Muscle layer of colon (tissue), 2 donors: ENCODE data around the gene PKNOX1.
"Not testable (repeated sequence)": the region's sequence is repeated elsewhere in the genome, so short reads cannot be mapped to it uniquely, and the experiment has no call there.

Source experiments
- H3K27ac ChIP-seq: one replicate; pipeline ENCODE4 v1.7.0; 2013; ENCODE audit warnings: low read depth, mild to moderate bottlenecking, low read length, moderate library complexity
- H3K27me3 ChIP-seq, 2 donors: one replicate each; pipeline ENCODE4 v1.7.0; 2013; ENCODE audit warnings: low read length in 2 of 2, mild to moderate bottlenecking in 2 of 2; ENCODE audit not compliant: insufficient read depth in 2 of 2, control insufficient read depth in 1 of 2
- H3K36me3 ChIP-seq: one replicate; pipeline ENCODE4 v1.7.0; 2013; ENCODE audit warnings: mild to moderate bottlenecking, low read length; ENCODE audit not compliant: insufficient read depth
- H3K4me1 ChIP-seq: one replicate; pipeline ENCODE4 v1.7.0; 2013; ENCODE audit warnings: mild to moderate bottlenecking, low read length; ENCODE audit not compliant: insufficient read depth
- H3K4me3 ChIP-seq, 2 donors: one replicate each; pipeline ENCODE4 v1.7.0; 2013; ENCODE audit warnings: low read length in 2 of 2, low read depth in 1 of 2, mild to moderate bottlenecking in 1 of 2, moderate library complexity in 1 of 2
- H3K9ac ChIP-seq: one replicate; pipeline ENCODE4 v1.7.0; 2013; ENCODE audit warnings: low read length
- H3K9me3 ChIP-seq: one replicate; pipeline ENCODE4 v1.7.0; 2013; ENCODE audit warnings: mild to moderate bottlenecking, low read length
- donor health status: abdominal sarcoma.
- donor health status: Adenocarcinoma of cecum.

Gene PKNOX1

GRCh38 chr21:42975886-42976608, 1.7 kb downstream of the PKNOX1 start:
- peaks cover 17% of the 10 kb centered on the region for H3K4me1 ChIP-seq
- H3K4me3 ChIP-seq, result peak overlapping the region; percentile 56 to 57
- peak overlapping the region; percentile 99 for H3K27ac ChIP-seq
- no peaks in the 10 kb centered on the region for H3K9me3 ChIP-seq
- peak overlapping the region; percentile 59 for H3K9ac ChIP-seq
- no peaks in the 10 kb centered on the region for H3K36me3 ChIP-seq
- H3K27me3 ChIP-seq, result no peaks in the 10 kb centered on the region

DNA sequence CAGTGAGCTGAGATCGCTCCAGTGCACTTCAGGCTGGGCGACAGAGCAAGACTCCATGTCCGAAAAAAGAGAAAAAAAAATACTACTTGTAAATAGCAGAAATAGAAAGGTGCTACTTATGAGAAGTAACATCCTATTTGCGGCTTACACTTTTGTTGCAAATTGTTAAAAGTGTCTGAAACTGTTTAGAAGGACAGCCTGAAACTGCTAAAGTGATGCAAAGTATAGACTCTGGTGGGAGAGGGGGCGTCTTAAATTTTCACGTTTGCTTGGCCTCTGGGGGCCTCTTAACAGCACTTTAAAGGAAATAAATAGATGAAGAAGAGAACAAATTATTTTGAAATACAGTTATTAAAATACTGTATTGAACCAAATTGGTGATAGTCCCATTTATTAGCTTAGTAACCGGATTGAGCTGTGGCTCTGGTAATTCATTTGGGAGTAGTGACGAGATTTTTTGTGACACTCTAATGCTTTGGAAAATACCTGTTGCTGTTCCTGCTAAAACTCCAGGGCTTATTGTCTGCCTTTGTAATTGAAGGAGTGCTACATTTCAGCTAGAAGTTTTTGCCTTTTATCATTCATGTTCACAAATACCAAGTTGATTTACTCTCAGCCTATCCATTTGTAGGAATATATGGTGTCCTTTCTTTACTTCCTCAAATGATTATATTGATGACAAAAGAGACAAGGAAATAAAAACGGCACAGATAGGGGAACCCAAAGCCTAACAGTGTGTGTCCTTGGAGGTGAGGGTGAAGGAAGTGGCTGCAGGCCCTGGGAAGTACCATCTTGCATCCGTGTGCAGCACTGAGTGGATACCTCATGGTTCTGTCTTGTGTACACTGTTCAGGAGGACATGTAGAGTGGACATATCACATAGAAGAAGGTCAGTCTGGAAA, 6.2 kb downstream of the PKNOX1 start:
- H3K27ac ChIP-seq, result no peak overlapping the region
- no peaks in the 10 kb centered on the region for H3K36me3 ChIP-seq
- no peaks in the 10 kb centered on the region for H3K9me3 ChIP-seq
- no peak overlapping the region for H3K9ac ChIP-seq
- H3K4me1 ChIP-seq, result peaks cover 10% of the 10 kb centered on the region
- H3K27me3 ChIP-seq, result no peaks in the 10 kb centered on the region
- no peak overlapping the region for H3K4me3 ChIP-seq

GRCh38 chr21:42981214-42981523, 6.8 kb downstream of the PKNOX1 start:
- no peak overlapping the region for H3K27ac ChIP-seq
- no peaks in the 10 kb centered on the region for H3K9me3 ChIP-seq
- no peak overlapping the region for H3K9ac ChIP-seq

DNA sequence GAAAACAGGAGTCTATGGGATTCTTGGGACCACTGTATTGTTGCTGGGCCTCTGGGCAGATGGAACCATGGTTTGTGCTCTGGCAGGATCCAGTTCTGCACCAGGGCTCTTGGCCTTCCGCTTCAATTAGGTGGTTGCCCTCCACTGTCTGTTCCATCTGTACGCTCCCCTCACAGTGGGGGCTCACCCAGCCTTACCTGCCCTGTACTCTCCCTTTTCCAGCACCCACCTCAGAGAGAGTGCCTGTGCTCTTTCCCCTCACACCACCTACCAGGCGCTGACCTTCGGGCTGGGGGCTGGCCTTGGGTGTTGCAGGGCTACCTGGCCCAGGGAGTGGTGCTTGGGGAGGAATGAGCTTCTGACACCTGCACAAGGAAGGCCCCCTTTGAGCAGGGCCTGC, 7.5 kb downstream of the PKNOX1 start:
- H3K4me3 ChIP-seq, result no peak overlapping the region
- no peaks in the 10 kb centered on the region for H3K9me3 ChIP-seq
- no peaks in the 10 kb centered on the region for H3K27me3 ChIP-seq
- H3K9ac ChIP-seq, result no peak overlapping the region
- H3K4me1 ChIP-seq, result no peaks in the 10 kb centered on the region
- no peak overlapping the region for H3K27ac ChIP-seq
- H3K36me3 ChIP-seq, result no peaks in the 10 kb centered on the region

More at GRCh38 chr21:42981214-42981523, 6.8 kb downstream of the PKNOX1 start:
- H3K4me3 ChIP-seq, result no peak overlapping the region
- no peaks in the 10 kb centered on the region for H3K36me3 ChIP-seq
- H3K27me3 ChIP-seq, result no peaks in the 10 kb centered on the region
- peaks cover 5% of the 10 kb centered on the region for H3K4me1 ChIP-seq

DNA sequence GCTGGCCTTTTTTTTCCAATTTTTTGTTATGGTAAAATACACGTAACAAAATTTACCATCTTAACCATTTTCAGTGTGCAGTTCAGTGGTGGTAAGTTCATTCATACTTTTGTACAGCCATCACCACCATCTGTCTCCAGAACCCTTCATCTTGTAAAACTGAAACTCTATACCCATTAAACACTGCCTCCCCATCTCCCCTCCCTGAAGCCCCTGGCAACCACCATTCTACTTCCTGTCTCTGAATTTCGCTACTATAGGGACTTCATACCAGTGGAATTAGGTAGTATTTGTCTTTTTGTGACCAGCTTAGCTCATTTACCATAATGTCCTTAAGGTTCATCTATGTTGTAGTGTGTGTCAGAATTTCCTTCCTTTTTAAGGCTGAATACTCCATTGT, 8.7 kb downstream of the PKNOX1 start:
- H3K9me3 ChIP-seq, result no peaks in the 10 kb centered on the region
- no peak overlapping the region for H3K27ac ChIP-seq
- H3K4me1 ChIP-seq, result no peaks in the 10 kb centered on the region
- no peak overlapping the region for H3K9ac ChIP-seq
- no peak overlapping the region for H3K4me3 ChIP-seq
- H3K36me3 ChIP-seq, result no peaks in the 10 kb centered on the region
- H3K27me3 ChIP-seq, result no peaks in the 10 kb centered on the region

DNA sequence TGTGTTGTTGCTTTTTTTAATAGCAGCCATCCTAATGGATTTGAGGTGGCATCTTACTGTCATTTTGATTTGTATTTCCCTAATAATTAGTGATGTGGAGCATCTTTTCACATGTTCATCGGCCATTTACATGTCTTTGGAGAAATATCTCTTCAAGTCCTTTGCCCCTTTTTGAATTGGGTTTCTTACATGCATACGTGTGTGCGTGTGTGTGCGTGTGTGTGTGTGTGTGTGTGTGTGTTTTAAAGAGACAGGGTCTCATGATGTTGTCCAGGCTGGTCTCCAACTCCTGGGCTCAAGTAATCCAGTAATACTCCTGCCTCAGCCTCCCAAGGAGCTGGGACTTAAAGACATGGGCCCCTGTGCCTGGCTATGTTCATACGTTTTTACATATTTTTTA, 9.5 kb downstream of the PKNOX1 start:
- Histone ChIP-seq H3K27me3 (no peaks in the 10 kb centered on the region), H3K4me3 (no peak overlapping the region), H3K36me3 (no peaks in the 10 kb centered on the region), H3K9ac (no peak overlapping the region), H3K4me1 (no peaks in the 10 kb centered on the region), H3K27ac (peak overlapping the region; percentile 23), H3K9me3 (no peaks in the 10 kb centered on the region)

- H3K36me3 ChIP-seq, result no peaks in the 10 kb centered on the region
- H3K4me3 ChIP-seq, result no peak overlapping the region
- H3K27ac ChIP-seq, result no peak overlapping the region
- H3K4me1 ChIP-seq, result no peaks in the 10 kb centered on the region
- no peaks in the 10 kb centered on the region for H3K9me3 ChIP-seq
- no peaks in the 10 kb centered on the region for H3K27me3 ChIP-seq
- H3K9ac ChIP-seq, result no peak overlapping the region
Observed at GRCh38 chr21:42986125-42986783, 11.9 kb downstream of the PKNOX1 start.

- Histone ChIP-seq H3K27ac (no peak overlapping the region), H3K36me3 (no peaks in the 10 kb centered on the region), H3K9me3 (no peaks in the 10 kb centered on the region), H3K4me1 (peaks cover 17% of the 10 kb centered on the region), H3K27me3 (no peaks in the 10 kb centered on the region), H3K9ac (no peak overlapping the region), H3K4me3 (no peak overlapping the region)
Observed at GRCh38 chr21:42988236-42988965, 14.0 kb downstream of the PKNOX1 start.

- not testable (repeated sequence) for H3K27me3 ChIP-seq, H3K9me3 ChIP-seq, H3K9ac ChIP-seq, H3K36me3 ChIP-seq, H3K4me3 ChIP-seq, H3K27ac ChIP-seq
- H3K4me1 ChIP-seq, result peaks cover 18% of the 10 kb centered on the region
Observed at GRCh38 chr21:42989370-42989769, 15.0 kb downstream of the PKNOX1 start.

GRCh38 chr21:42989816-42990650, 15.7 kb downstream of the PKNOX1 start:
- Histone ChIP-seq H3K4me1 (peaks cover 18% of the 10 kb centered on the region), H3K27me3 (no peaks in the 10 kb centered on the region), H3K4me3 (no peak overlapping the region), H3K27ac (no peak overlapping the region), H3K9me3 (no peaks in the 10 kb centered on the region), H3K9ac (no peak overlapping the region), H3K36me3 (no peaks in the 10 kb centered on the region)
